WTC11 (cell line): ENCODE measurements around the gene TTC39A. TPM values are rescaled to one million over a fixed set of nuclear protein-coding genes. Genes with fewer than 3 reads are reported as not detected.
A peak's percentile ranks its signal among the peaks of the same experiment; 100 is the strongest.

Experiments
- ATAC-seq: fragments of 200-7000 bp; cut with Tn5 transposase; 2 replicates; pipeline ENCODE4 v1.10.0; 2021; ENCODE audit warnings: mild to moderate bottlenecking, moderate library complexity
- Bru-seq: library from RNA; stranded (reverse); fragments of 400-500 nt; gene quantifications from one replicate; lab custom pipeline; 2021; lab: Mats Ljungman, UMichigan
- CTCF ChIA-PET: fragments of 300-600 bp; sonication (Branson Sonifier 250); formaldehyde crosslinking; loops from one replicate; lab custom pipeline; 2021; ENCODE audit warnings: antibody characterized with exemption; lab: Charles Lee
- POLR2A ChIA-PET: fragments of 350-600 bp; sonication (Branson Sonifier 250); formaldehyde crosslinking; loops from one replicate; lab custom pipeline; 2021; ENCODE audit warnings: antibody characterized with exemption; lab: Charles Lee
- DNase-seq: peaks from one replicate; pipeline ENCODE4 v3.0.0; 2021; ENCODE audit warnings: low spot score
- H3K27ac Mint-ChIP-seq: 2 replicates; pipeline ENCODE4 v1.8.0; 2021; ENCODE audit warnings: mixed read lengths
- H3K27me3 Mint-ChIP-seq: 2 replicates; pipeline ENCODE4 v1.8.0; 2021; ENCODE audit warnings: low read depth, mild to moderate bottlenecking, moderate library complexity, mixed read lengths
- H3K36me3 Mint-ChIP-seq: 2 replicates; pipeline ENCODE4 v1.8.0; 2021; ENCODE audit warnings: mixed read lengths
- H3K4me1 Mint-ChIP-seq: 2 replicates; pipeline ENCODE4 v1.8.0; 2022; ENCODE audit warnings: mixed read lengths
- H3K4me3 Mint-ChIP-seq: 2 replicates; pipeline ENCODE4 v1.8.0; 2021; ENCODE audit warnings: mild to moderate bottlenecking, moderate library complexity, mixed read lengths
- H3K9me3 Mint-ChIP-seq: 2 replicates; pipeline ENCODE4 v1.8.0; 2021; ENCODE audit warnings: mixed read lengths
- AFF4 ChIP-seq: sonication (generic); formaldehyde crosslinking; IDR thresholded peaks from 2 replicates; pipeline ENCODE4 v1.8.1; 2023; ENCODE audit warnings: mild to moderate bottlenecking, missing genetic modification reagents, borderline replicate concordance
- ETV6 ChIP-seq: sonication (generic); formaldehyde crosslinking; IDR thresholded peaks from 2 replicates; pipeline ENCODE4 v1.8.1; 2022; ENCODE audit warnings: mild to moderate bottlenecking, missing genetic modification reagents
- FOXP4 ChIP-seq: sonication (generic); formaldehyde crosslinking; IDR thresholded peaks from 2 replicates; pipeline ENCODE4 v1.8.0; 2022; ENCODE audit warnings: mild to moderate bottlenecking, missing genetic modification reagents
- HMGA2 ChIP-seq: fragments of 250-450 bp; sonication (Bioruptor Pico); IDR thresholded peaks from 2 replicates; pipeline ENCODE4 v1.4.0; 2021; ENCODE audit warnings: mild to moderate bottlenecking, moderate library complexity
- HMGXB4 ChIP-seq: sonication (generic); formaldehyde crosslinking; IDR thresholded peaks from 2 replicates; pipeline ENCODE4 v1.8.1; 2023; ENCODE audit warnings: mild to moderate bottlenecking, moderate library complexity, missing genetic modification reagents
- JAZF1 ChIP-seq: fragments of 250-450 bp; sonication (Bioruptor Pico); IDR thresholded peaks from 2 replicates; pipeline ENCODE4 v1.9.0; 2021; ENCODE audit warnings: moderate library complexity, mild to moderate bottlenecking, inconsistent platforms
- JUN ChIP-seq: sonication (generic); formaldehyde crosslinking; IDR thresholded peaks from 2 replicates; pipeline ENCODE4 v1.8.0; 2023; ENCODE audit warnings: mild to moderate bottlenecking, missing genetic modification reagents
- KAT7 ChIP-seq: sonication (generic); formaldehyde crosslinking; IDR thresholded peaks from 2 replicates; pipeline ENCODE4 v1.8.1; 2023; ENCODE audit warnings: missing genetic modification reagents, mild to moderate bottlenecking, borderline replicate concordance
- MAX ChIP-seq: sonication (generic); formaldehyde crosslinking; IDR thresholded peaks from 2 replicates; pipeline ENCODE4 v1.8.0; 2022; ENCODE audit warnings: mild to moderate bottlenecking, missing genetic modification reagents
- MXD4 ChIP-seq: fragments of 250-450 bp; sonication (Bioruptor Pico); IDR thresholded peaks from 2 replicates; pipeline ENCODE4 v1.8.0; 2021; ENCODE audit warnings: mild to moderate bottlenecking, moderate library complexity, borderline replicate concordance
- RELA ChIP-seq: sonication (generic); formaldehyde crosslinking; IDR thresholded peaks from 2 replicates; pipeline ENCODE4 v1.8.1; 2022; ENCODE audit warnings: missing genetic modification reagents, mild to moderate bottlenecking, borderline replicate concordance
- SMAD4 ChIP-seq: sonication (generic); formaldehyde crosslinking; IDR thresholded peaks from 2 replicates; pipeline ENCODE4 v1.8.0; 2022; ENCODE audit warnings: mild to moderate bottlenecking, missing genetic modification reagents
- TCF7 ChIP-seq: sonication (generic); formaldehyde crosslinking; IDR thresholded peaks from 2 replicates; pipeline ENCODE4 v1.8.0; 2022; ENCODE audit warnings: mild to moderate bottlenecking, low read depth, missing genetic modification reagents, moderate library complexity
- TEAD4 ChIP-seq: sonication (generic); formaldehyde crosslinking; IDR thresholded peaks from 2 replicates; pipeline ENCODE4 v1.8.0; 2022; ENCODE audit warnings: mild to moderate bottlenecking, missing genetic modification reagents
- ZNF121 ChIP-seq: sonication (generic); formaldehyde crosslinking; IDR thresholded peaks from 2 replicates; pipeline ENCODE4 v1.8.0; 2023; ENCODE audit warnings: missing genetic modification reagents
- ZNF671 ChIP-seq: fragments of 250-450 bp; sonication (Bioruptor Pico); IDR thresholded peaks from 2 replicates; pipeline ENCODE4 v1.8.0; 2021; ENCODE audit warnings: mild to moderate bottlenecking
- ZSCAN18 ChIP-seq: fragments of 250-450 bp; sonication (Bioruptor Pico); IDR thresholded peaks from 2 replicates; pipeline ENCODE4 v2.1.2; 2022; ENCODE audit warnings: mild to moderate bottlenecking, moderate library complexity
- long read RNA-seq, 3 experiments: library from RNA in 1 of 3; library from capped mRNA in 1 of 3; library from polyadenylated mRNA in 1 of 3; unstranded in 2 of 3; stranded (forward) in 1 of 3; transcript quantifications; one replicate each; pipeline ENCODE4 v2.0.0, GENCODE V29; 2021
- total RNA-seq: library from RNA; stranded (reverse); gene quantifications from 3 replicates; pipeline ENCODE4 v1.2.3, GENCODE V29; 2021

TTC39A gene
- total RNA-seq (3.4 to 8.4 TPM (median 5.7 TPM) in 3 replicates), Bru-seq, nascent RNA (percentile 32 among the genes with signal in this experiment)
- long read RNA-seq, experiment 1, transcript TTC39A-208 (18 exons, 2,718 nt) = major isoform, 7 of 20 reads
- long read RNA-seq, experiment 1, partial matches to known transcripts = 2 of 20 reads
- long read RNA-seq, experiment 1, other reads (novel, unspliced or antisense) = 11 of 20 reads
- long read RNA-seq, experiment 2, partial matches to known transcripts = 0 of 5 reads
- long read RNA-seq, experiment 2, other reads (novel, unspliced or antisense) = 3 of 5 reads
- long read RNA-seq, experiment 3, partial matches to known transcripts = 0 of 1 reads
- long read RNA-seq, experiment 3, other reads (novel, unspliced or antisense) = 0 of 1 reads

GRCh38 chr1:51330331-51331201 lies at the start of gene TTC39A:
TSS of gene TTC39A (minus strand) at chr1:51330562. CDS start at chr1:51330477, 85 bp downstream.
- Mint-ChIP-seq H3K4me3 (peak within 1 kb of the TSS; percentile 93), H3K27ac (peak within 1 kb of the TSS; percentile 33; the same call in 1 of the 2 replicates), H3K9me3 (no peaks in the 10 kb centered on the region), H3K4me1 (peaks cover 13% of the 10 kb centered on the region), H3K27me3 (peaks cover 25% of the 10 kb centered on the region), H3K36me3 (no peaks in the 10 kb centered on the region)
- peak; percentile 44 for ATAC-seq
- no peak for TF ChIP-seq RELA (CRISPR knock-in tag)
- 0 out of 2 replicates have a peak, but pooled peaks have one; percentile 19 for TF ChIP-seq ETV6 (CRISPR knock-in tag)
- DNase-seq = no peak
- ChIA-PET POLR2A (no interaction called here), CTCF (interaction anchor here (0.6 to 2.5 kb wide), 4 partner anchors 14 to 397 kb away, joined by 4 to 10 read pairs (median 6); no protein-coding TSS in a partner anchor)

GRCh38 chr1:51378871-51379270 lies 48.5 kb upstream of the TTC39A start:
- Mint-ChIP-seq H3K4me1 (0 out of 2 replicates have a peak, but pooled peaks cover 2% of the 10 kb centered on the region), H3K27me3 (no peaks in the 10 kb centered on the region), H3K27ac (no peak overlapping the region), H3K36me3 (peaks cover 44% of the 10 kb centered on the region), H3K4me3 (no peak overlapping the region), H3K9me3 (peaks cover 20% of the 10 kb centered on the region)
- DNase-seq = no peak
- TF ChIP-seq SMAD4 (no peak), MAX (CRISPR knock-in tag) (no peak), ZSCAN18 (no peak)
- POLR2A ChIA-PET = no interaction called here
- CTCF ChIA-PET = no interaction called here
- no peak for ATAC-seq

GRCh38 chr1:51373898-51374297 lies 43.5 kb upstream of the TTC39A start:
- Mint-ChIP-seq H3K4me3 (no peak overlapping the region), H3K27ac (no peak overlapping the region), H3K4me1 (0 out of 2 replicates have a peak, but pooled peaks cover 2% of the 10 kb centered on the region), H3K9me3 (peaks cover 6% of the 10 kb centered on the region; the same call in 1 of the 2 replicates), H3K36me3 (peaks cover 21% of the 10 kb centered on the region), H3K27me3 (no peaks in the 10 kb centered on the region)
- ChIA-PET CTCF (no interaction called here), POLR2A (interaction anchor here (0.6 kb wide), 1 partner anchor 409 kb away, joined by 3 read pairs; no protein-coding TSS in a partner anchor)
- no peak for ATAC-seq
- TF ChIP-seq HMGXB4 (CRISPR knock-in tag) (no peak), MXD4 (no peak), ETV6 (CRISPR knock-in tag) (no peak), ZNF121 (no peak), TEAD4 (CRISPR knock-in tag) (no peak), HMGA2 (no peak), KAT7 (CRISPR knock-in tag) (no peak), TCF7 (no peak), JAZF1 (CRISPR knock-in tag) (no peak), JUN (CRISPR knock-in tag) (no peak), AFF4 (no peak), FOXP4 (no peak), ZNF671 (CRISPR knock-in tag) (no peak)
- no peak for DNase-seq
